ENCODE measurements around the gene TMEM126A.
"Not testable (repeated sequence)": the region's sequence is repeated elsewhere in the genome, so short reads cannot be mapped to it uniquely, and the experiment has no call there.

TMEM126A gene

GRCh38 chr11:85647604-85648299 lies at the start of gene TMEM126A:
TSS of gene TMEM126A (plus strand) at chr11:85647967. CDS start at chr11:85650256, 2,289 bp downstream.
- peak; percentile 81 to 83 for DNase-seq (ENCODE audit: low read depth in 2 of 2, low spot score in 1 of 2)

- DNase-seq (ENCODE audit: low read depth in 2 of 2, low spot score in 1 of 2), result no peak
These were observed 48.7 kb upstream of the TMEM126A start for GRCh38 chr11:85599083-85599482.

- no peak for DNase-seq (ENCODE audit: low read depth in 2 of 2, low spot score in 1 of 2)
These were observed 45.1 kb upstream of the TMEM126A start for GRCh38 chr11:85602526-85603213.

- DNase-seq (ENCODE audit: low read depth in 2 of 2, low spot score in 1 of 2), result no peak
These were observed 44.5 kb upstream of the TMEM126A start for GRCh38 chr11:85603220-85603619.

GRCh38 chr11:85606237-85606636 lies 41.5 kb upstream of the TMEM126A start:
- not testable (repeated sequence) for DNase-seq (ENCODE audit: low read depth in 2 of 2, low spot score in 1 of 2)

GRCh38 chr11:85608621-85609020 lies 39.1 kb upstream of the TMEM126A start:
- not testable (repeated sequence) for DNase-seq (ENCODE audit: low read depth in 2 of 2, low spot score in 1 of 2)

- DNase-seq (ENCODE audit: low read depth in 2 of 2, low spot score in 1 of 2), result not testable (repeated sequence)
These were observed 38.5 kb upstream of the TMEM126A start for GRCh38 chr11:85609286-85609685.

- DNase-seq (ENCODE audit: low read depth in 2 of 2, low spot score in 1 of 2), result not testable (repeated sequence)
These were observed 36.1 kb upstream of the TMEM126A start for GRCh38 chr11:85611643-85612042.

GRCh38 chr11:85619499-85619898 lies 28.3 kb upstream of the TMEM126A start:
- no peak for DNase-seq (ENCODE audit: low read depth in 2 of 2, low spot score in 1 of 2)

GRCh38 chr11:85620256-85620655 lies 27.5 kb upstream of the TMEM126A start:
- DNase-seq (ENCODE audit: low read depth in 2 of 2, low spot score in 1 of 2), result no peak

- no peak for DNase-seq (ENCODE audit: low read depth in 2 of 2, low spot score in 1 of 2)
These were observed 21.3 kb upstream of the TMEM126A start for GRCh38 chr11:85626496-85626895.

GRCh38 chr11:85627332-85627997 lies 20.3 kb upstream of the TMEM126A start, which contains the start of gene DLG2:
TSS of gene DLG2 (minus strand) at chr11:85627344.
- DNase-seq (ENCODE audit: low read depth in 2 of 2, low spot score in 1 of 2), result no peak

GRCh38 chr11:85627998-85628770 lies 19.6 kb upstream of the TMEM126A start, which contains the start of gene TMEM126B:
TSS of gene TMEM126B (plus strand) at chr11:85628593. CDS start at chr11:85628608, 15 bp downstream.
- peak; percentile 88 to 95 for DNase-seq (ENCODE audit: low read depth in 2 of 2, low spot score in 1 of 2)

GRCh38 chr11:85628771-85629341 lies 18.9 kb upstream of the TMEM126A start:
- DNase-seq (ENCODE audit: low read depth in 2 of 2, low spot score in 1 of 2), result peak in 1 of 2 donors; percentile 8

- no peak for DNase-seq (ENCODE audit: low read depth in 2 of 2, low spot score in 1 of 2)
These were observed 13.0 kb upstream of the TMEM126A start for GRCh38 chr11:85634747-85635146.

GRCh38 chr11:85643191-85643614 lies 4.6 kb upstream of the TMEM126A start:
- DNase-seq (ENCODE audit: low read depth in 2 of 2, low spot score in 1 of 2), result no peak

- no peak for DNase-seq (ENCODE audit: low read depth in 2 of 2, low spot score in 1 of 2)
These were observed 689 bp upstream of the TMEM126A start for GRCh38 chr11:85647078-85647477.

- DNase-seq (ENCODE audit: low read depth in 2 of 2, low spot score in 1 of 2), result no peak
These were observed 3.4 kb downstream of the TMEM126A start for GRCh38 chr11:85651118-85651517.

GRCh38 chr11:85652786-85653447 lies 5.2 kb downstream of the TMEM126A start:
- no peak for DNase-seq (ENCODE audit: low read depth in 2 of 2, low spot score in 1 of 2)

GRCh38 chr11:85654343-85654742 lies 6.6 kb downstream of the TMEM126A start:
- not testable (repeated sequence) for DNase-seq (ENCODE audit: low read depth in 2 of 2, low spot score in 1 of 2)

All from stimulated activated CD8-positive, alpha-beta memory T cell treated with anti-CD3 and anti-CD28 coated beads, Interleukin-4, amount 100 ng/mL, for 4 hours (primary cell).